Non-pigmented ciliary epithelial cell (primary cell): ENCODE results near the gene GBX1.

Experiments
- DNase-seq: peaks from one replicate; pipeline ENCODE4 v3.0.0-alpha.2; 2010; ENCODE audit warnings: low read depth

GBX1 gene

DNA sequence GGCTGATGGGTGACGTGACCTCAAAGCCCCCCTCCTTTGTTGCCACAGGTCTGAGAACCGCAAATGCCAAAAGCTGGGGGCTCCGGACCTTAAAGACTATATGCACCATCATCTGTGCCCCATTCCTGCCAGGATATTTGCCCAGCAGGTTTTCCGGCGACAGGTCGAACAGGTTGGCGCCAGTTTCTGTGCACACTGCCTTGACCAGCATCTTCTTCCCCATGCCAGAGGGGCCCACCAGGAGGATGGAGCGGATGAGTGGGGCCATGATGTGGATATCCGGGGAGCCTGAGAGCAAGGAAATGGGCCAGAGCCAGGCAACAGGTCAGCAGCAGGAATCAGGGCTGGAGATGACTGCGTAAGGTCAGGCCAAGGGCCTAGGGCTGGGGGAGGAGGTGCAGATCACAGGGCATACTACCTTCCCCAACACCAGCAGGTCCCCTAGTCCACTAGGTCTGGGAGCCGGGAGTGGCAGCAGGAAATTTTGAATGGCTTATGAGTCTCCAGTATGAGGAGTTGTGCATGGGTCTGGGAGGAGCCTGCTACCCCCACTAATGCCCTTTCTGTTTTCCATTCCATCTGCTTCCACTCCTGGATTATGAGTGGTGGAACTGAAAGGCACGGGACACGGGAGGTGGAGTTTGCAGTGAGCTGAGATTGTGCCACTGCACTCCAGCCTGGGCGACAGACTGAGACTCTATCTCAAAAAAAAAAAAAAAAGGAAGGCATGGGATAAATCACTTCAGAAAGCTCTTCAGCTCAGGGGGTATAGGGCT, 25.9 kb upstream of the GBX1 start:
- DNase-seq = no peak

DNA sequence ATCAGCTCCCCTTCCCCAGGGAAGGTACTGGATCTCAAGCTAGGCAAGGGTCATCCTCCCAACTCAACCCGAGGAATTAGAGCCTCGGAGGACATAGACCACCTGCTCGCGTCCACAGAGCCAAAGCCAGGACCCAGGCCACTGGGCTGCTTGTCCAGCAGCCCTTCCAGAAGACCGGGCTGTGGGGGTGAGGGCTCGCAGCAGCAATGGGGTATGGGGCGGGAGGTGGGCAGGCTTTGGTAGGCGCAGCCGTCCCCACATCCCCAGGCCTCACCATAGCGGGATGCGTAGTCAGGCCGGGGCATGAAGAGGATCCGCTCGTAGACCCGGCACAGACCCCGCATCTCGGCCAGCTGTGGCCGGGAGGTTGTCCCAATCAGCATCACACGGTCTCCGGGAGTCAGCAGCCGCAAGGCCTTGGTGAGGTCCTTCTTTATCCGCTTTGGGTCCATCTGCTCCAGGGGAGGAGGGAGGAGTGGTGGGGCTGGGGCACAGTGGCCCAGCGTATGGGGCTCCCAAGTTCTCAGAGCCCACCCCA, 24.6 kb upstream of the GBX1 start:
- DNase-seq = no peak

- no peak for DNase-seq
Observed at GRCh38 chr7:151191544-151191943, 24.1 kb upstream of the GBX1 start.

- no peak for DNase-seq
Observed at GRCh38 chr7:151189038-151189437, 21.5 kb upstream of the GBX1 start.

GRCh38 chr7:151188252-151188542, 20.7 kb upstream of the GBX1 start:
- DNase-seq = no peak

DNA sequence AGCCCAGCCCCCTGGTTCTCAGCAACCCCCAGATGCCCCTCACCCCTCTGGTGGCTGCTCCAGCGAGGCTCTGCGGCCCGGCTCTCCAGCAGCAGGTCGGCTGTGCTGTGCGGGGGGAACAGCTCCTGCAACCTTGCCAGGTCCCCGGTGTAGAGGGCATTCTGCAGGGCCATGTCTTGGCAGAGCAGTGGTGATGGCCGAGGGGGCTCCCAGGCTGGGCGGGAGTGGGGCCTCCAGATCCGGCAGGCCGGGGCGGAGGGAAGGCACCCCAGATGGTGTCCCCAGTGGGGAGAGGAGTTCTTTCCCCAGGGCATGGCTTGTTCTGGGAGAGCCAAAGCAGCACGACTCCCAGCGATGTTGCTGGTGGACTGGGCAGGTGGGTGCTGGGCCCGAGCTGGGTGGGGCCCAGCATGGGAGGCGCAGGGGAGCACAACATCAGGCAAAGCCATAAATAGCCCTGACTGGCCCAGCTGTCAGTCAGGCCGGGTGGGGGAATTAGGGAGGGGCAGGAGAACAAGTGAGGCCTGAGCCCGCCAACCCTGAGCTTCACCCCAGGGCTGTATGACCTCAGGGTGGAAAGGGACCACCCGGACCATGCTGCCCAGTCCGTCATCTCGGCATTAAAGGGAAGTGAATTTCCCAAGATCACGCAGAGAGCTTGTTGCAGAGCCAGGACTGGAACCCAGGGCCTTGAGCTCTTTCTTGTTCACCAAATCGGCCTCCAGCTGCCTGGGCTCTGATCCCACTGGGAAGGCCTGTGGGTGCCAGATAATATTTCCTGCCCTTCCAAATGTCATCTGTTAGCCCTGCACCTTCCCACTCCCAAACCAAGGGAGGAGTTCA, 20.1 kb upstream of the GBX1 start:
- no peak for DNase-seq

DNA sequence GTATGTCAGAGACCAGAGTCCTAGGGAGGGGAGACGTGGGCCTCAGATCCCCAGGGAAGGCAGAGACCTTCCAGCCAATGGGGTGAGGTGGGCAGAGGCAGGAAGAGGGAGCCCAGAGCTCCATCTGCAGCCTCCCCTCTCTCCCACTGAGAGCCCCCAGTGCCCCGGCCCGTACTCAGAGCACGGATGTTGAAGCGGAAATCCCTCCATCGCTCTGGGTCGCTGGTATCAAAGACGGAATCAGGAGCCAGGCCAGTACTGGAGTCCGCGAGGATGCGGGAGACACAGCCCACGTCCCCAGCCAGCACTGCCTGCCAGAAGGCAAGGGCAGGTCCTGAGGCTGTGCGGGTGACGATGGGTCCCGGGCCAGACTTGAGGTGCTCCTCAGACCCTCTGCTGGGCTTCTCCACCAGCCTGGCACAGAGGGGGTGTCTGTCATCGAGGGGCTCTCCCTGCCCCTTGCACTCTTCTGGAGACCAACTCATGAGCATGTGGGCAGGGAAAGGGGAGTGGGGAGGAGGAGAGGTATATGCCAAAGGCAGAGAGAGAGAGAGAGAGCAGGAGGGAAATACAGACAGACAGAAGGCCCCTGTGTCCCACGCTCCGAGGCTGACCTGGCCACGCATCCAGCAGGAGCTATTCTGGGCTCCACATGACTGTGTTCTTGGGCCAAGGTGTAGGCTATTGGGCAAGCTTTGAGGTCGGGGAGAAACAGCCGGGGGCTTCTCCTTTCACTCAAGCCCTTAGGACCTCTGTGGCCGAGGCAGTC, 19.3 kb upstream of the GBX1 start, which contains the start of gene ASB10:
Gene ASB10 (minus strand): TSS at position 611 of the 769 bp plus-strand sequence. CDS start 120 bp downstream, at position 491.
- no peak for DNase-seq

- no peak for DNase-seq
Observed at GRCh38 chr7:151185762-151186639, 18.5 kb upstream of the GBX1 start.

DNA sequence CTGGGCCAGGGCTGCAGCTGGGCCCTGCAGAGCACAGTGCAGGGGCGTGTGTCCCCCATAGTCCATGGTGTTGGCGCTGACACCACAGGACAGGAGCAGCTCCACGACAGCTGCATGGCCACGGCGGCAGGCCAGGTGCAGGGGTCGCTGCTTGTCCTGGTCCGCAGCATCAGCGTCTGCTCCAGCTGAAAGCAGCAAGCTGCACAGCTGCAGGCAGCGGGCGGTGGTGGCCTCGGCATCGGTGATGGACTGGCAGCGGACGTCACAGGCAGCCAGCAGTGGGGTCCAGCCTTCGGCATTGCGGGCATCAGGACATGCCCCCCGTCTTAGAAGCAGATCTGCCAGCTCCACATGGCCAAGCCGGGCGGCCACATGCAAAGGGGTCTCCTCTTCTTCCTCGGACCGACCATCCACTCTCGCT, 13.5 kb upstream of the GBX1 start:
- no peak for DNase-seq

DNA sequence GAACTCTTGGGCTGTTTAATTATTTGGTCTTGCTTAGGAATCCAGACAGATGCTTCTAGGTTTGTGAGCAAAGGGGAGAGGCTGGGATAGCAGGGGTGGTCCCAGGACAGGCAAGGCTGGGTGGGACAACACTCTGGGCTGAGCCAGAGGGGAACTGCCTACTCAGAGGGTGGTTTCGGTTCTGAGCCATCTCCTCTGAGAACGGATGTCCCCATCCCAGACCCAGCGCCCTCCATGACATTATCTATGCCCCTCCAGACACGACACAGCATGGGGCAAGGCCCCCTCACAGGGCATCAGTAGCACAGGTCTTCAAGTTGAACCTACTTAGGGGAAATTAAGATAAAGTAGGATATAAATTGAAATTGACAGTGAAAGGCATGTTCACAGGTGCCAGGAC, 12.5 kb upstream of the GBX1 start:
- DNase-seq = no peak

DNA sequence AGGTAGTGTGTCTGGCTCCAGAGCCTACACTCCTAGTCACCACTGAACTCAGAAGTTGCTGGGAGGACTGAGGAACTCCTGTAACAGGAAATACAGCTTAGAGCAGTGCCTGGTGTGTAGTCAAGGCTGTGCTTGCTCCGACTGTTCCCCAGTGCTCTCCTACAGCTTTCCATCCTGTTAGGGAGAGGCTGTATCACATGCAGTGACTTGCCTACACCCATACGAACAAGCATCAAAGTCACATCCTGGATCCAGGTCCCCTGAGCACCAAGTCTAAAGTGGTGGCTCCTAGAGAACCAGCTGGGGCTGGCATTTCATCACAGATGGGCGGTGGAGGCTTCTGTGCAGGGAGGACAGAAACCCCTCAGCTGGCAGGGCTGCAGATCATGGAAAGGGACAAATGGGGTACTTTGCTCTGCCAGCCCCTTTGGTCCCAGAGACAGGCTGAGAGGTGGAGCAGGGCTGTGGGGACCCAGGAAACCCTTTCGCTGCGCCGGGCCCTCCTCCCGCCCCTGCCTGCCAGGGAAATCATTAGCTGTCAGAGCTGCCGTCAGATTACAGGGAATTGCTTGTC, 11.9 kb upstream of the GBX1 start:
- no peak for DNase-seq

DNA sequence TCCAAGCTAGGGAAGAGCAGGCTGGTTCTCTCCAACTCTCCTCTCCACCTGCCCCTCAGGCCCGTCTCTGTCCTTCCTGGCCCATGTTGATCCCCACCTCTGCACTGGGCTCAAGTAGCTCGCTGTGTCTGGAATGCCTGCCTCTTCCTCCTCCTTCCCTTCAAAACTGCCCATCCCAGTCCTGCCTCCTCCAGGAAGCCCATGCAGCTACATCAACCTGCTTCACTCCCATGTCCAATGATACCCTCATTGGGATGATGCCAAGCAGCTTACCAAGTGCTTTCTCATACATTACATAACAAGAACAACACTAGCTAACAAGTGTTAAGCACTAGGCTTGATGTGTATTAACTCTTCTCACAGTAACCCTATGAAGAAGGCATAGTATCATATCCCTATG, 11.3 kb upstream of the GBX1 start:
- no peak for DNase-seq

GRCh38 chr7:151178236-151178635, 10.7 kb upstream of the GBX1 start:
- DNase-seq = no peak

- DNase-seq = no peak
Observed at GRCh38 chr7:151177310-151177709, 9.8 kb upstream of the GBX1 start.

- DNase-seq = no peak
Observed at GRCh38 chr7:151176401-151176800, 8.9 kb upstream of the GBX1 start.

DNA sequence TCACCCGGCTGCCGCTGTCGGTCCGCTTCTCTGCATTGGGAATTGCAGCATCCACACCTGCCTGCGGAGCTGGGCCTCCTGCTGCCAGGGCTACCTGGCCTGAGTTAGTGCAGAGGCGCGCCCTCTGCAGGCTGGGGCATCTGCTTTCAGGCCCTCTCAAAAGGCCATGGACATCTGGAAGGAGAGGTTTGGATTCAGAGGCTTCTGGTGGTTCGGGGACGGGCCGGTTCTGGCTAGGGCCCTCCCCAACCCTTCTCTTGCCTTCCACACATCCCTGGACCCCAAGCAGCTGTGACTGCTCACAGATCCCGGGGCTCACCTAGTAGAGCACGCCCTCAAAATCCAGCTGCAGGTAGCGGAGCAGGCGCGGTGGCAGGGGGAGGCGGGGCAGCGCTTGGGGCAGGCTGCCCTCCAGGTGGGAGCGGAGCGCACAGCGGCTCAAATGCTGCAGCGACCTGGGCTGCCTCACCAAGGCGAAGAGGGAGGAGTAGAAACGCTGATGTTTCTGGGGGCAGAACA, 8.4 kb upstream of the GBX1 start:
- DNase-seq = no peak

DNA sequence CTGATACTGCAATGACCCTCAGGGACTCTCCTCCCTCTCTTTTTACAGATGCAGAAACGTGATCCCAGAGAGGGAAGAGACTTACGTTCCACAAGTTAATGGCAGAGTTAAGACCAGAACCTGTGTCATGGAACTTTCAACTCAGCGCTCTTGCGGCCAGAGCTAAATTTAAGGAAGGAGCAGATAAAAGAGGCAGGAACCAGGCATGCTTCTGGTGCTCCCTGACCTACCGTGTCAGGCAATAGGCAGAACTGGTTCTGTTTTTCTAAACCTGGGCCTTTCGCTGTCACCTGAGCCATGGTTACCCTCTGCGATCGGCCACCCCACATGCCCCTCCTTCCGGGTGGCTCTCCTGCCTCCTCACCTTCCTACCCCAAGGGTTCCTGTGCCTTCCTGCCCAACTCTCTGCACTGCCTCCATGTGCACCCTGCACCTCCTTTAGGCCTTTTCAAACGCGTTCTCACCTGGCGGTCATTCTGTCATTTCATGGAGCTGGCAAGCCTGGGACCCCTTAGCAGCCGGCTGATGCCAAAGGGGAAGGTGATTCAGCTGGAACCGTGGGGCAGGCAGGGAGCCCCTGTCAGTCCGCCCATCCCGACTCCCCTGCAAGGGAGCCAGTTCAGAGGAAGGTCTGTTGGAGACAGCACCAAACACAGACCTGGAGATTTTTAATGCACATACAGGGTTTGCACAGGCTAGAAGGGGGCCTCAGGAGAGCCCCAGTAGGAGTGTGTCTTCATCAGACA, 7.7 kb upstream of the GBX1 start:
- no peak for DNase-seq

GRCh38 chr7:151174246-151175046, 7.0 kb upstream of the GBX1 start:
- no peak for DNase-seq
